ENCODE data around the gene CCDC182.

CCDC182 gene

GRCh38 chr17:57724729-57725125 is 20.4 kb downstream of the CCDC182 start:
- Mint-ChIP-seq H3K36me3 (no peaks in the 10 kb centered on the region), H3K4me3 (no peak overlapping the region), H3K27me3 (peaks cover 7% of the 10 kb centered on the region), H3K4me1 (peaks cover 13% of the 10 kb centered on the region), H3K9me3 (no peaks in the 10 kb centered on the region), H3K27ac (no peak overlapping the region)
- no peak for ATAC-seq

GRCh38 chr17:57724026-57724728 is 20.9 kb downstream of the CCDC182 start:
- H3K36me3 Mint-ChIP-seq = no peaks in the 10 kb centered on the region
- peaks cover 12% of the 10 kb centered on the region for H3K4me1 Mint-ChIP-seq
- no peaks in the 10 kb centered on the region for H3K9me3 Mint-ChIP-seq
- peaks cover 7% of the 10 kb centered on the region for H3K27me3 Mint-ChIP-seq
- no peak overlapping the region for H3K27ac Mint-ChIP-seq
- ATAC-seq = peak; percentile 71
- H3K4me3 Mint-ChIP-seq = no peak overlapping the region

- Mint-ChIP-seq H3K36me3 (no peaks in the 10 kb centered on the region), H3K9me3 (no peaks in the 10 kb centered on the region), H3K4me1 (peaks cover 12% of the 10 kb centered on the region), H3K27ac (no peak overlapping the region), H3K4me3 (no peak overlapping the region), H3K27me3 (peaks cover 11% of the 10 kb centered on the region)
- ATAC-seq = no peak
Observed at GRCh38 chr17:57723427-57724025, 21.6 kb downstream of the CCDC182 start.

- Mint-ChIP-seq H3K36me3 (no peaks in the 10 kb centered on the region), H3K4me1 (peaks cover 12% of the 10 kb centered on the region), H3K27ac (no peak overlapping the region), H3K4me3 (no peak overlapping the region), H3K9me3 (no peaks in the 10 kb centered on the region), H3K27me3 (peaks cover 18% of the 10 kb centered on the region)
- no peak for ATAC-seq
Observed at GRCh38 chr17:57722704-57723043, 22.4 kb downstream of the CCDC182 start.

- H3K27me3 Mint-ChIP-seq = peaks cover 23% of the 10 kb centered on the region
- peaks cover 12% of the 10 kb centered on the region for H3K4me1 Mint-ChIP-seq
- H3K27ac Mint-ChIP-seq = no peak overlapping the region
- H3K9me3 Mint-ChIP-seq = no peaks in the 10 kb centered on the region
- no peak for ATAC-seq
- no peaks in the 10 kb centered on the region for H3K36me3 Mint-ChIP-seq
- H3K4me3 Mint-ChIP-seq = no peak overlapping the region
Observed at GRCh38 chr17:57721967-57722703, 23.0 kb downstream of the CCDC182 start.

GRCh38 chr17:57720386-57721035 is 24.6 kb downstream of the CCDC182 start:
- Mint-ChIP-seq H3K36me3 (no peaks in the 10 kb centered on the region), H3K4me3 (no peak overlapping the region), H3K4me1 (peaks cover 12% of the 10 kb centered on the region), H3K27me3 (peaks cover 39% of the 10 kb centered on the region), H3K9me3 (no peaks in the 10 kb centered on the region), H3K27ac (no peak overlapping the region)
- ATAC-seq = no peak

GRCh38 chr17:57718878-57719277 is 26.2 kb downstream of the CCDC182 start:
- H3K27me3 Mint-ChIP-seq = peaks cover 42% of the 10 kb centered on the region
- ATAC-seq = no peak
- no peaks in the 10 kb centered on the region for H3K36me3 Mint-ChIP-seq

GRCh38 chr17:57715981-57716380 is 29.1 kb downstream of the CCDC182 start:
- Mint-ChIP-seq H3K9me3 (no peaks in the 10 kb centered on the region), H3K36me3 (no peaks in the 10 kb centered on the region), H3K4me3 (no peak overlapping the region), H3K27me3 (peaks cover 42% of the 10 kb centered on the region), H3K4me1 (no peaks in the 10 kb centered on the region), H3K27ac (no peak overlapping the region)
- ATAC-seq = no peak

More at GRCh38 chr17:57718878-57719277, 26.2 kb downstream of the CCDC182 start:
- Mint-ChIP-seq H3K4me1 (peaks cover 7% of the 10 kb centered on the region), H3K9me3 (no peaks in the 10 kb centered on the region), H3K27ac (no peak overlapping the region), H3K4me3 (no peak overlapping the region)

GRCh38 chr17:57714665-57715180 is 30.4 kb downstream of the CCDC182 start:
- Mint-ChIP-seq H3K9me3 (peaks cover 3% of the 10 kb centered on the region), H3K27me3 (peaks cover 42% of the 10 kb centered on the region), H3K27ac (no peak overlapping the region), H3K36me3 (no peaks in the 10 kb centered on the region), H3K4me3 (no peak overlapping the region), H3K4me1 (no peaks in the 10 kb centered on the region)
- no peak for ATAC-seq

- Mint-ChIP-seq H3K4me1 (no peaks in the 10 kb centered on the region), H3K4me3 (no peak overlapping the region), H3K27me3 (peaks cover 35% of the 10 kb centered on the region), H3K9me3 (peaks cover 3% of the 10 kb centered on the region), H3K36me3 (no peaks in the 10 kb centered on the region), H3K27ac (no peak overlapping the region)
- no peak for ATAC-seq
Observed at GRCh38 chr17:57713140-57713539, 32.0 kb downstream of the CCDC182 start.

GRCh38 chr17:57708410-57708809 is 36.7 kb downstream of the CCDC182 start:
- H3K36me3 Mint-ChIP-seq = peaks cover 5% of the 10 kb centered on the region
- no peak for ATAC-seq
- no peaks in the 10 kb centered on the region for H3K4me1 Mint-ChIP-seq
- no peak overlapping the region for H3K4me3 Mint-ChIP-seq
- H3K9me3 Mint-ChIP-seq = peaks cover 3% of the 10 kb centered on the region
- no peak overlapping the region for H3K27ac Mint-ChIP-seq
- no peaks in the 10 kb centered on the region for H3K27me3 Mint-ChIP-seq

- peaks cover 5% of the 10 kb centered on the region for H3K36me3 Mint-ChIP-seq
- peaks cover 3% of the 10 kb centered on the region for H3K9me3 Mint-ChIP-seq
- H3K27me3 Mint-ChIP-seq = no peaks in the 10 kb centered on the region
- H3K4me1 Mint-ChIP-seq = no peaks in the 10 kb centered on the region
- peak; percentile 50 for ATAC-seq
- no peak overlapping the region for H3K27ac Mint-ChIP-seq
- no peak overlapping the region for H3K4me3 Mint-ChIP-seq
Observed at GRCh38 chr17:57707892-57708291, 37.2 kb downstream of the CCDC182 start.

GRCh38 chr17:57706761-57707160 is 38.3 kb downstream of the CCDC182 start:
- Mint-ChIP-seq H3K36me3 (peaks cover 5% of the 10 kb centered on the region), H3K4me1 (no peaks in the 10 kb centered on the region), H3K4me3 (no peak overlapping the region), H3K9me3 (peaks cover 3% of the 10 kb centered on the region), H3K27me3 (no peaks in the 10 kb centered on the region), H3K27ac (no peak overlapping the region)
- ATAC-seq = no peak

- ATAC-seq = no peak
- peaks cover 3% of the 10 kb centered on the region for H3K9me3 Mint-ChIP-seq
- no peak overlapping the region for H3K27ac Mint-ChIP-seq
- H3K4me1 Mint-ChIP-seq = no peaks in the 10 kb centered on the region
- no peak overlapping the region for H3K4me3 Mint-ChIP-seq
- peaks cover 5% of the 10 kb centered on the region for H3K36me3 Mint-ChIP-seq
- no peaks in the 10 kb centered on the region for H3K27me3 Mint-ChIP-seq
Observed at GRCh38 chr17:57705921-57706695, 39.0 kb downstream of the CCDC182 start.

GRCh38 chr17:57704448-57704847 is 40.7 kb downstream of the CCDC182 start:
- no peak overlapping the region for H3K27ac Mint-ChIP-seq
- H3K9me3 Mint-ChIP-seq = no peaks in the 10 kb centered on the region

More at GRCh38 chr17:57704448-57704847, 40.7 kb downstream of the CCDC182 start:
- Mint-ChIP-seq H3K4me3 (no peak overlapping the region), H3K4me1 (no peaks in the 10 kb centered on the region), H3K27me3 (no peaks in the 10 kb centered on the region), H3K36me3 (peaks cover 5% of the 10 kb centered on the region)
- no peak for ATAC-seq

All from stimulated activated memory B cell treated with anti-CD40 and anti-IgM and Interleukin-4, amounts not matched to agents 10 μg/mL and 1 μg/mL and 100 μg/mL, for 72 hours (primary cell).